ENCODE results near the gene NR2C2. TPM values are rescaled to one million over a fixed set of nuclear protein-coding genes. Genes with fewer than 3 reads are reported as not detected.

Gene NR2C2
- total RNA-seq, 4 donors from 2014 or later: 32.2 to 60.6 (median 47.8) TPM

- WGBS, 2 donors (ENCODE audit: low coverage in 1 of 2): 83 to 100% methylated on average over 1 to 4 of the region's 4 CpGs
- H3K9me3 ChIP-seq: no peaks in the 10 kb centered on the region
- in situ Hi-C loops (cut with MboI; ENCODE audit: low pct_ligation_motif_present in 1 of 4, low pct_unique_long_range_greater_than_20kb in 1 of 4, low sequenced_read_pairs in 3 of 4): loop anchor here in 2 of 4 donors (25.0 kb wide), 1 partner anchor 401 kb away; the partner anchor contains the start of gene CCDC174 (in 2 of the 2)
- peaks cover 12 to 17% (median 14%) of the 10 kb centered on the region in 4 donors for H3K4me1 ChIP-seq
- H3K36me3 ChIP-seq: peaks cover 0 to 10% (median 2%) of the 10 kb centered on the region in 4 donors
- DNase-seq: no peak
- peak overlapping the region in 2 of 4 donors; percentile 67 to 78 for H3K4me3 ChIP-seq
- TF ChIP-seq POLR2AphosphoS5 (IDR thresholded peaks at IDR 0.05) (no peak), CTCF (IDR thresholded peaks at IDR 0.05) (no peak), POLR2A (IDR thresholded peaks at IDR 0.05) (no peak), EP300 (IDR thresholded peaks at IDR 0.05; ENCODE audit: low read depth) (no peak)
- H3K27me3 ChIP-seq: no peaks in the 10 kb centered on the region
- intact Hi-C loops (cut with DNase I; ENCODE audit: low total_unique reads): loop anchor here (10.0 kb wide), 1 partner anchor 118 kb away; the partner anchor contains the start of gene NR2C2
- peak overlapping the region in 2 of 4 donors; percentile 7 to 85 for H3K27ac ChIP-seq
Measured at GRCh38 chr3:15063238-15063637, 115.9 kb downstream of the NR2C2 start.

GRCh38 chr3:15063656-15064286 is 116.4 kb downstream of the NR2C2 start:
- peak overlapping the region; percentile 67 to 89 (median 82) for H3K4me3 ChIP-seq
- intact Hi-C loops (cut with DNase I; ENCODE audit: low total_unique reads): loop anchor here (10.0 kb wide), 1 partner anchor 119 kb away; the partner anchor contains the start of gene NR2C2
- H3K9me3 ChIP-seq: no peaks in the 10 kb centered on the region
- DNase-seq: no peak
- H3K36me3 ChIP-seq: peaks cover 0 to 5% (median under 1%) of the 10 kb centered on the region in 4 donors
- WGBS, 2 donors (ENCODE audit: low coverage in 1 of 2): 81% methylated on average over 13 of the region's 13 CpGs; no CpG with 5 or more reads in 1 of the 2 donors
- in situ Hi-C loops (cut with MboI; ENCODE audit: low pct_ligation_motif_present in 1 of 4, low pct_unique_long_range_greater_than_20kb in 1 of 4, low sequenced_read_pairs in 3 of 4): loop anchor here in 2 of 4 donors (25.0 kb wide), 1 partner anchor 401 kb away; the partner anchor contains the start of gene CCDC174 (in 2 of the 2)
- H3K4me1 ChIP-seq: peaks cover 12 to 17% (median 14%) of the 10 kb centered on the region in 4 donors
- H3K27ac ChIP-seq: peak overlapping the region in 3 of 4 donors; percentile 83 to 86 (median 85)
- no peaks in the 10 kb centered on the region for H3K27me3 ChIP-seq
- no peak for TF ChIP-seq CTCF (IDR thresholded peaks at IDR 0.05)
- TF ChIP-seq POLR2AphosphoS5 (IDR thresholded peaks at IDR 0.05): no peak
- TF ChIP-seq POLR2A (IDR thresholded peaks at IDR 0.05): no peak
- no peak for TF ChIP-seq EP300 (IDR thresholded peaks at IDR 0.05; ENCODE audit: low read depth)

GRCh38 chr3:15064299-15064834 is 117.0 kb downstream of the NR2C2 start:
- WGBS, 2 donors (ENCODE audit: low coverage in 1 of 2): 0% methylated on average over 25 of the region's 25 CpGs; no CpG with 5 or more reads in 1 of the 2 donors
- Histone ChIP-seq H3K27me3 (no peaks in the 10 kb centered on the region), H3K9me3 (no peaks in the 10 kb centered on the region), H3K36me3 (no peaks in the 10 kb centered on the region), H3K4me3 (peak overlapping the region; percentile 67 to 89 (median 82)), H3K4me1 (peaks cover 12 to 17% (median 14%) of the 10 kb centered on the region in 4 donors), H3K27ac (peak overlapping the region; percentile 83 to 86 (median 86))
- intact Hi-C loops (cut with DNase I; ENCODE audit: low total_unique reads) (loop anchor here (10.0 kb wide), 1 partner anchor 120 kb away; the partner anchor contains the start of gene NR2C2), in situ Hi-C loops (cut with MboI; ENCODE audit: low pct_ligation_motif_present in 1 of 4, low pct_unique_long_range_greater_than_20kb in 1 of 4, low sequenced_read_pairs in 3 of 4) (loop anchor here in 2 of 4 donors (25.0 kb wide), 1 partner anchor 402 kb away; the partner anchor contains the start of gene CCDC174 (in 2 of the 2))
- TF ChIP-seq POLR2AphosphoS5 (IDR thresholded peaks at IDR 0.05) (no peak), EP300 (IDR thresholded peaks at IDR 0.05; ENCODE audit: low read depth) (no peak), POLR2A (IDR thresholded peaks at IDR 0.05) (no peak), CTCF (IDR thresholded peaks at IDR 0.05) (no peak)
- peak; percentile 34 for DNase-seq

All from transverse colon (tissue), 4 donors.